AG08396 (cell line): ENCODE results near the gene FAM162B.
"Not testable (repeated sequence)": the region's sequence is repeated elsewhere in the genome, so short reads cannot be mapped to it uniquely, and the experiment has no call there.

ENCODE experiments used
- DNase-seq: peaks from one replicate; pipeline ENCODE4 v3.0.0; 2012; ENCODE audit warnings: low spot score, mixed read lengths

Gene FAM162B

DNA sequence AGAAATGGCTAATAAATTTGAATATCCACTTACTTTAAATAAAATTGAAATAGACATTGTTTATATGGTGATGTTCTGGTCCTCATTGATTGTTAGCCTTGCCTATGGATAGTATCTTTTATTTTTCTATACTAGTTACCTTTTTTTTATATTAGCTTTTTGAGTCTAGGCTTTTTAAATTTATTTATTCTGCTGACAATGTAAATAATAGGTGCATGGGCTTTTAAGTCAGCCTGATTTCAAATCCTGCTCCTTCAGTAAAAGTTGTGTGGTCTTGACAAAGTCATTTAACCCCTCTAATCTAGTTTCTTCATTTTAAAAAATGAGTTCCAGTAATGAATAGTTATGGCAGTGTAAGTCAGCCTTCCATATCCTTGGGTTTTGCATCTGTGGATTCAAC, 38.6 kb downstream of the FAM162B start:
- no peak for DNase-seq

DNA sequence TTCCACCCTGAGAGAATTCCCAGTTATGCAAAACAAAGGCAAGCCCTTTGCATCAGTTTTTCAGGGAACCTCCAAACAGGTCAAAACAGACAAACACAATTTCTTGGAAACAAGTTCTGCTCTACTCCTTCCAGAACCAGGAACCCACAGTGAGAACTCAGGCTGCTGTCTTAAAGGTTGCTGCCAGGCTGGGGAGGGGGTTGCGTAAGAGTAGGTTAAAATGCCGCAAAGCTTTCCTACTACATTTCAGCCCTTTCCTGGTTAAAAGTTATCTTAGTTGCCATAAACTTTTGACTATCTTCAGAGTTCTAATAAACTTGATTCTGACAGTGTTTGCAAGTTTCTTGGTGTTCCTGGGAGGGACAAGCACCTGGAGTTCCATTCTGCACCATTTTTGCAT, 50.8 kb downstream of the FAM162B start:
- no peak for DNase-seq

DNA sequence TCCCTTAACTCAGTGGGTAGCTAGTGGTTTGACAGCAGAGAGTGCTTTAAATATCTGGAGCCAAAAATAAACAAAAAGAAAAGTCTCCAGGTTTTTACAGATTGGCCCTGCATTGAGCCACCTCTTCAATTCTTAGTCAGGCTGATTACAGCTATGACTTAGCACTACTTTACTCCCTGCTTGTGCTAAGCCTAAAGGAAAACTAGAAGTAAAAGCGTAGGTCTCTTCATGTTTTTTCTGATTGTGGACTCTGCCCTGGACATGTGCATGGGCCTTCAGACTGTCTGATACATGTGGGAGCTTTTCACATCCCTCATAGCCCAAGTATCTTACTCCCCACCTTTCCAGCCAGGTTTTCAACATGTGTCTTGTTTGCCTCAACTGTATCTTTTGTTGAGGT, 51.2 kb downstream of the FAM162B start:
- no peak for DNase-seq

DNA sequence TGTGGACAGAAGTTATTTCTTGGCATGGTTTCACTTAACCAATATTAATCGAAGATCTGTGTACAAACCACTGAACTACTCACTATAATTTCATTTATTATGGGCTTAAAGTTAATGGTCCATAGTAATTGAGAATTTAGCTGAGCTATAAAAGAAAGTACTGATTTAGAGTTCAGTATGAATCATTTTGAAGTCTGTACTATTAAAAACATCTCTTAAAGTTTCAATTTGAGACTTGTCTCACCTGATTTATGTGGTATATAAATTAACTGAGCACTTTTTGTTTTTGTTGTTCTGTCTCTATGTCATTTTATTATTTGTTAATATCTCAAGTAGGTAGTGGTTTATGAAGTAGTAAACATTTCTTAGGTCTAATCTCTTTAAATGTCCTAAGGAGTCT, 59.6 kb downstream of the FAM162B start:
- DNase-seq = no peak

DNA sequence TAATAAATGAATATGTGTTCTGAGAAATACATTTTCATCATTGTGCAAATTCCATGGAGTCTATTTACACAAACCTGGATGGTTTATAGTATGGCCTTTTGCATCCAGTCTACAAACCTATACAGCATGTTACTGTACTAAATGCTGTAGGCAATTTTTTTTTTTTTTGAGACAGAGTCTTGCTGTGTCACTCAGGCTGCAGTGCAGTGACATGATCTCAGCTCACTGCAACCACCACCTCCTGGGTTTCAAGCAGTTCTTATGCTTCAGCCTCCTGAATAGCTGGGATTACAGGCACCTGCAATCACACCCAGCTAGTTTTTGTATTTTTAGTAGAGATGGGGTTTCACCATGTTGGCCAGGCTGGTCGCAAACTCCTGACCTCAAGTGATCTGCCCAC, 61.6 kb downstream of the FAM162B start:
- DNase-seq = not testable (repeated sequence)
